K562 (cell line): ENCODE results near the gene TRIM25. TPM values are rescaled to one million over a fixed set of nuclear protein-coding genes. Genes with fewer than 3 reads are reported as not detected.

ENCODE experiments used
- ATAC-seq: fragments of 200-7000 bp; cut with Tn5 transposase; 3 replicates; pipeline ENCODE4 v1.9.1; 2020; ENCODE audit warnings: moderate library complexity
- BruUV-seq: library from RNA; stranded (reverse); fragments of 400-500 nt; replicated peaks from 2 replicates; lab custom pipeline; 2021; lab: Mats Ljungman, UMichigan
- CTCF ChIA-PET: fragments of 300-600 bp; formaldehyde crosslinking; extraction: SDS; loops from one replicate; lab custom pipeline; 2021; ENCODE audit warnings: low intra/inter-chr PET ratio; lab: Yijun Ruan, JAX
- POLR2A ChIA-PET: fragments of 300-600, 350-650 bp; sonication (Branson Sonifier 250); formaldehyde crosslinking; extraction: SDS; loops from one replicate; lab custom pipeline; 2021; ENCODE audit warnings: antibody characterized with exemption, inconsistent platforms; lab: Yijun Ruan, JAX
- DNase-seq, 4 experiments: peaks; one replicate each; pipeline versions ENCODE4 v3.0.0 to v3.0.0-alpha.2; 2011 to 2018; ENCODE audit warnings: low spot score in 3 of 4, mixed read lengths in 3 of 4; ENCODE audit errors: extremely low read depth in 1 of 4
- FAIRE-seq: peaks from 2 replicates; lab custom pipeline; 2011; peaks lifted over from hg19 to GRCh38; lab: Jason Lieb, UNC
- H2AFZ ChIP-seq: 2 replicates; pipeline ENCODE4 v1.6.0; 2011; ENCODE audit warnings: low read depth, low read length, control low read depth, inconsistent platforms
- H3K27ac ChIP-seq: fragments of 200-600 bp; 3 replicates; pipeline ENCODE4 v1.8.0; 2011; ENCODE audit warnings: low read depth, mild to moderate bottlenecking, control low read depth, inconsistent platforms, low read length, moderate library complexity, mixed read lengths; ENCODE audit errors: extremely low read depth
- H3K27me3 ChIP-seq, 2 experiments: fragments of 300-600 bp in 1 of 2; 2 replicates in 1 of 2; 3 replicates in 1 of 2; pipeline versions ENCODE4 v1.6.0 to v1.8.0; 2011; ENCODE audit warnings: inconsistent platforms in 2 of 2, low read length in 2 of 2, mild to moderate bottlenecking in 1 of 2, mixed read lengths in 1 of 2, moderate library complexity in 1 of 2; ENCODE audit not compliant: control insufficient read depth in 2 of 2, insufficient read depth in 2 of 2
- H3K36me3 ChIP-seq: fragments of 300-600 bp; 3 replicates; pipeline ENCODE4 v1.8.0; 2011; ENCODE audit warnings: mild to moderate bottlenecking, low read length, inconsistent platforms; ENCODE audit not compliant: control insufficient read depth, insufficient read depth
- H3K4me1 ChIP-seq, 2 experiments: fragments of 200-600 bp in 1 of 2; replicated peaks in 1 of 2; 2 replicates in 1 of 2; 3 replicates in 1 of 2; pipeline versions ENCODE4 v1.5.1 to v1.8.0; 2011; ENCODE audit warnings: inconsistent platforms in 2 of 2, low read length in 2 of 2, mild to moderate bottlenecking in 1 of 2, mixed read lengths in 1 of 2, moderate library complexity in 1 of 2; ENCODE audit not compliant: control insufficient read depth in 2 of 2, insufficient read depth in 2 of 2
- H3K4me2 ChIP-seq: 2 replicates; pipeline ENCODE4 v1.6.1; 2011; ENCODE audit warnings: low read length, control low read depth, inconsistent platforms, mixed read lengths; ENCODE audit not compliant: insufficient read depth
- H3K4me3 ChIP-seq: fragments of 200-600 bp; sonication (generic), shearing (Covaris generic); 2 replicates; pipeline ENCODE4 v1.5.1; 2016; ENCODE audit warnings: control low read depth, inconsistent platforms
- H3K79me2 ChIP-seq: fragments of 200-600 bp; 3 replicates; pipeline ENCODE4 v1.8.0; 2011; ENCODE audit warnings: low read length, inconsistent platforms; ENCODE audit not compliant: control insufficient read depth, insufficient read depth
- H3K9ac ChIP-seq, 2 experiments: 2 replicates each; pipeline versions ENCODE4 v1.6.0 to v1.6.1; 2011; ENCODE audit warnings: low read depth in 2 of 2, low read length in 2 of 2, control low read depth in 1 of 2, inconsistent platforms in 1 of 2, mild to moderate bottlenecking in 1 of 2, mixed read lengths in 1 of 2; ENCODE audit not compliant: insufficient read depth in 1 of 2
- H3K9me1 ChIP-seq: one replicate; pipeline ENCODE4 v1.6.0; 2011; ENCODE audit warnings: inconsistent platforms, mild to moderate bottlenecking, low read length, moderate library complexity; ENCODE audit not compliant: control insufficient read depth, insufficient read depth
- H3K9me3 ChIP-seq: replicated peaks from 2 replicates; pipeline ENCODE4 v1.5.1; 2011; ENCODE audit warnings: low read depth, low read length, inconsistent platforms; ENCODE audit not compliant: control insufficient read depth, insufficient read depth
- H4K20me1 ChIP-seq: replicated peaks from 2 replicates; pipeline ENCODE4 v1.6.1; 2011; ENCODE audit warnings: low read length, inconsistent platforms, mixed read lengths; ENCODE audit not compliant: control insufficient read depth, insufficient read depth
- CEBPG ChIP-seq, 3 experiments: fragments of 200-800 bp in 1 of 3; sonication (Bioruptor generic) in 1 of 3; sonication (generic) in 1 of 3; formaldehyde crosslinking in 1 of 3; IDR thresholded peaks in 2 of 3; conservative IDR thresholded peaks in 1 of 3; 2 replicates each; pipeline versions ENCODE4 v1.6.1 to v1.8.0; 2016 to 2022; ENCODE audit warnings: missing compliant biosample characterization in 2 of 3, missing genetic modification characterization in 2 of 3, mild to moderate bottlenecking in 1 of 3, missing genetic modification reagents in 1 of 3
- FOSL1 ChIP-seq: fragments of 200-800 bp; sonication (Bioruptor generic); conservative IDR thresholded peaks from 2 replicates; pipeline ENCODE4 v1.6.1; 2016; ENCODE audit warnings: missing genetic modification characterization, missing compliant biosample characterization
- IRF9 ChIP-seq: fragments of 450-650 bp; IDR thresholded peaks from 2 replicates; pipeline ENCODE4 v1.6.1; 2016; ENCODE audit warnings: missing biosample characterization, missing genetic modification characterization
- KDM1A ChIP-seq, 2 experiments: fragments of 450-650 bp; IDR thresholded peaks; 2 replicates each; pipeline ENCODE4 v1.6.1; 2016; ENCODE audit warnings: mild to moderate bottlenecking in 2 of 2
- L3MBTL2 ChIP-seq: fragments of 450-650 bp; IDR thresholded peaks from 2 replicates; pipeline ENCODE4 v1.6.1; 2016; ENCODE audit warnings: mild to moderate bottlenecking, moderate library complexity
- MTA3 ChIP-seq: fragments of 450-650 bp; formaldehyde crosslinking; IDR thresholded peaks from 2 replicates; pipeline ENCODE4 v1.6.1; 2017; ENCODE audit warnings: mild to moderate bottlenecking, borderline replicate concordance
- NFE2 ChIP-seq: IDR thresholded peaks from 2 replicates; pipeline ENCODE4 v1.6.1; 2014; ENCODE audit warnings: antibody characterized with exemption, low read depth
- PBX2 ChIP-seq, 2 experiments: IDR thresholded peaks in 1 of 2; conservative IDR thresholded peaks in 1 of 2; 2 replicates each; pipeline ENCODE4 v1.6.1; 2016; ENCODE audit warnings: low read depth in 2 of 2, mild to moderate bottlenecking in 1 of 2, missing compliant biosample characterization in 1 of 2, missing genetic modification characterization in 1 of 2, moderate library complexity in 1 of 2
- PKNOX1 ChIP-seq: fragments of 450-650 bp; IDR thresholded peaks from 2 replicates; pipeline ENCODE4 v1.6.1; 2016
- POLR2H ChIP-seq: IDR thresholded peaks from 2 replicates; pipeline ENCODE4 v1.6.1; 2016; ENCODE audit warnings: missing genetic modification characterization, low read depth, mild to moderate bottlenecking, control low read depth, missing compliant biosample characterization, moderate library complexity
- PYGO2 ChIP-seq: fragments of 450-650 bp; IDR thresholded peaks from 2 replicates; pipeline ENCODE4 v1.6.1; 2016; ENCODE audit warnings: mild to moderate bottlenecking, missing genetic modification characterization, moderate library complexity, missing compliant biosample characterization
- ZNF121 ChIP-seq: sonication (generic); formaldehyde crosslinking; conservative IDR thresholded peaks from 2 replicates; pipeline ENCODE4 v1.8.0; 2022; ENCODE audit warnings: missing genetic modification reagents
- ZNF518B ChIP-seq: fragments of 250-450 bp; sonication (Bioruptor Pico); IDR thresholded peaks from 2 replicates; pipeline ENCODE4 v1.5.0; 2021; ENCODE audit warnings: mild to moderate bottlenecking, moderate library complexity
- WGBS: fragments of 100-300 bp; shearing (Covaris generic); methylation state at CpG from one replicate; pipeline ENCODE4 v1.1.6; 2016; ENCODE audit warnings: low coverage, mixed read lengths; ENCODE audit not compliant: insufficient coverage; ENCODE audit errors: missing lambda C conversion rate; 5-methylcytosine and 5-hydroxymethylcytosine counted together
- in situ Hi-C: fragments of 300-500 bp; cut with MboI; formaldehyde crosslinking; loops from 4 replicates; pipeline ENCODE4 v1.15.0; 2018; ENCODE audit warnings: inconsistent platforms, mixed read lengths
- intact Hi-C: fragments of 100-400 bp; cut with micrococcal nuclease; formaldehyde crosslinking; loops from 2 replicates; pipeline ENCODE4 v1.14.2; 2022
- polyA plus RNA-seq, 8 experiments: library from polyadenylated mRNA; depleted of rRNA in 4 of 8; stranded (reverse) in 5 of 8; unstranded in 3 of 8; fragments of >200 nt; fragmentation: Nextera tagmentation in 2 of 8; fragmentation: Illumina TruSeq in 1 of 8; extraction: Ambion mirVana in 2 of 8; extraction: Trizol in 1 of 8; gene quantifications; 2 replicates each; pipeline versions ENCODE4 v1.2.1 to v1.2.3, GENCODE V29; 2011 to 2014; ENCODE audit warnings: inconsistent platforms in 1 of 8, missing spikeins in 1 of 8
- total RNA-seq, 7 experiments: library from RNA; depleted of rRNA in 6 of 7; stranded (reverse); fragments of >200 nt in 6 of 7; fragmentation: Illumina TruSeq in 2 of 7; extraction: Trizol in 2 of 7; gene quantifications; 2 replicates each; pipeline versions ENCODE4 v1.2.1 to v1.2.3, GENCODE V29; 2011 to 2021; ENCODE audit warnings: low replicate concordance in 1 of 7

Gene TRIM25
- total and polyA plus RNA-seq, 9 of the 15 experiments (the other 6 are each of a cell fraction or from before 2014, with no cell fraction given) = 5.9 to 49.5 (median 24.5) TPM

DNA sequence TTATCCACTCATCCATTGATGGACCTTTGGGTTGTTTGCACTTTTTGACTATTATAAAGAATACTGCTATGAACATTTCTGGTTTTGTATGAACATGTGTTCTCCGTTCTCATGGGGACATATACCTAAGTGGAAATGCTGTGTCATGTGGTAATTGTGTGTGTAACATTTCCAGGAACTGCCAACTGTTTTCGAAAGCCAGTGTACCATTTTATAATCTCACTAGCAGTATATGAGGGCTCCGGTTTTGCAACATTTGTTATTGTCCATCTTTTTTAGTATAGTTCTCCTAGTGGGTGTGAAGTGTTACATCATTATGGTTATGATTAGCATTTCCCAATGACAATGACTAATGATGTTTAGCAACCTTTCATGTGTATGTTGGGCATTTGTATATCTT, 5.1 kb upstream of the TRIM25 start:
- ChIA-PET POLR2A (interaction anchor here (0.6 kb wide), 1 partner anchor 36 kb away, joined by 6 read pairs; no protein-coding TSS in a partner anchor), CTCF (no interaction called here)
- H3K27ac ChIP-seq = peak overlapping the region; percentile 27
- H3K36me3 ChIP-seq = no peaks in the 10 kb centered on the region
- H3K4me3 ChIP-seq = no peak overlapping the region
- H3K4me2 ChIP-seq = no peak overlapping the region
- H3K9me1 ChIP-seq = no peaks in the 10 kb centered on the region
- DNase-seq (peak in 1 of 4 experiments; percentile 24), FAIRE-seq (no peak), ATAC-seq (no peak)
- H3K27me3 ChIP-seq = no peaks in the 10 kb centered on the region
- H3K9me3 ChIP-seq = peaks cover 17% of the 10 kb centered on the region
- in situ Hi-C loops (no loop called here), intact Hi-C loops (no loop called here)
- H3K4me1 ChIP-seq = peaks cover 14 to 18% of the 10 kb centered on the region in 2 experiments; a peak in 4 of 5 replicates
- no peaks in the 10 kb centered on the region for H4K20me1 ChIP-seq
- peak overlapping the region; percentile 71 for H2AFZ ChIP-seq
- no TSS peak for BruUV-seq
- WGBS = 23% methylated on average over 3 of the region's 3 CpGs
- peaks cover 11% of the 10 kb centered on the region; the same call in 2 of the 3 replicates for H3K79me2 ChIP-seq
- H3K9ac ChIP-seq = no peak overlapping the region
- peak; percentile 53 for TF ChIP-seq FOSL1 (tag)
- no peak for TF ChIP-seq ZNF518B (CRISPR knock-in tag)
- peak; percentile 81 for TF ChIP-seq PKNOX1
- no peak for TF ChIP-seq MTA3
- TF ChIP-seq CEBPG (CRISPR knock-in tag; IDR thresholded peaks at IDR 0.05) = no peak; the same call in none of the 2 replicates
- TF ChIP-seq CEBPG (tag; conservative IDR thresholded peaks at IDR 0.05 in 1 of 2, IDR thresholded peaks at IDR 0.05 in 1 of 2) = peak; percentile 80 to 95
- no peak for TF ChIP-seq PBX2 (CRISPR knock-in tag; IDR thresholded peaks at IDR 0.05; ENCODE audit: low read depth)
- peak; percentile 71 for TF ChIP-seq PBX2 (tag; conservative IDR thresholded peaks at IDR 0.05; ENCODE audit: low read depth)
- no peak for TF ChIP-seq POLR2H (tag)
- TF ChIP-seq L3MBTL2 = peak; percentile 55; the same call in 1 of the 2 replicates
- peak; percentile 58; the same call in 1 of the 2 replicates for TF ChIP-seq NFE2
- no peak for TF ChIP-seq PYGO2 (tag)
- TF ChIP-seq ZNF121 (CRISPR knock-in tag) = no peak
- peak; percentile 56; the same call in 1 of the 2 replicates for TF ChIP-seq IRF9 (tag)
- peak in 1 of 2 experiments; percentile 45; a peak in 2 of 4 replicates for TF ChIP-seq KDM1A (IDR thresholded peaks at IDR 0.05)
